DND-41 (cell line): ENCODE results near the gene TNIK.
"Not testable (repeated sequence)": the region's sequence is repeated elsewhere in the genome, so short reads cannot be mapped to it uniquely, and the experiment has no call there.

ENCODE experiments used
- ATAC-seq: fragments of 200-7000 bp; cut with Tn5 transposase; 3 replicates; pipeline ENCODE4 v1.9.1; 2021; ENCODE audit warnings: low read depth; ENCODE audit not compliant: insufficient read depth
- DNase-seq: peaks from one replicate; pipeline ENCODE4 v3.0.0-alpha.2; 2020
- H2AFZ ChIP-seq: 2 replicates; pipeline ENCODE4 v1.6.0; 2012; ENCODE audit warnings: low read depth, low read length
- H3K27ac ChIP-seq: 2 replicates; pipeline ENCODE4 v1.5.1; 2012; ENCODE audit warnings: low read length, inconsistent platforms
- H3K27me3 ChIP-seq: fragments of 200-600 bp; sonication (generic); 2 replicates; pipeline ENCODE4 v1.6.0; 2012; ENCODE audit warnings: low read length, mild to moderate bottlenecking, inconsistent platforms; ENCODE audit not compliant: insufficient read depth, poor library complexity
- H3K36me3 ChIP-seq: 2 replicates; pipeline ENCODE4 v1.5.1; 2012; ENCODE audit warnings: low read length, inconsistent platforms; ENCODE audit not compliant: insufficient read depth
- H3K4me1 ChIP-seq: 2 replicates; pipeline ENCODE4 v1.5.1; 2012; ENCODE audit warnings: mild to moderate bottlenecking, low read length; ENCODE audit not compliant: insufficient read depth
- H3K4me2 ChIP-seq: 2 replicates; pipeline ENCODE4 v1.6.0; 2012; ENCODE audit warnings: mild to moderate bottlenecking, moderate library complexity, low read length, inconsistent platforms; ENCODE audit not compliant: insufficient read depth
- H3K4me3 ChIP-seq, 2 experiments: fragments of 200-600 bp in 1 of 2; shearing (Covaris generic) in 1 of 2; 2 replicates each; pipeline ENCODE4 v1.5.1; 2012 to 2016; ENCODE audit warnings: inconsistent platforms in 2 of 2, low read length in 2 of 2, mild to moderate bottlenecking in 2 of 2, low read depth in 1 of 2, moderate library complexity in 1 of 2
- H3K79me2 ChIP-seq: 2 replicates; pipeline ENCODE4 v1.6.0; 2012; ENCODE audit warnings: low read length, inconsistent platforms; ENCODE audit not compliant: insufficient read depth
- H3K9ac ChIP-seq: 2 replicates; pipeline ENCODE4 v1.6.0; 2012; ENCODE audit warnings: low read depth, mild to moderate bottlenecking, inconsistent platforms, low read length, moderate library complexity
- H3K9me3 ChIP-seq: 2 replicates; pipeline ENCODE4 v1.5.1; 2012; ENCODE audit warnings: low read length, moderate library complexity, mild to moderate bottlenecking, inconsistent platforms; ENCODE audit not compliant: insufficient read depth, severe bottlenecking
- H4K20me1 ChIP-seq: 2 replicates; pipeline ENCODE4 v1.6.0; 2012; ENCODE audit warnings: low read length; ENCODE audit not compliant: insufficient read depth
- CTCF ChIP-seq: IDR thresholded peaks from 2 replicates; pipeline ENCODE4 v1.5.1; 2012; ENCODE audit warnings: borderline replicate concordance, low read length, moderate library complexity, mild to moderate bottlenecking; ENCODE audit not compliant: poor library complexity, severe bottlenecking; ENCODE audit errors: extremely low read depth
- EZH2 ChIP-seq: IDR thresholded peaks from 3 replicates; pipeline ENCODE4 v1.6.1; 2012; ENCODE audit warnings: borderline replicate concordance, low read depth, mild to moderate bottlenecking, moderate library complexity, low read length, inconsistent platforms; ENCODE audit not compliant: severe bottlenecking

The TNIK gene

GRCh38 chr3:171427771-171428320 is 32.4 kb downstream of the TNIK start:
- no peak for TF ChIP-seq EZH2
- TF ChIP-seq CTCF: no peak
- H3K4me3 ChIP-seq: no peak overlapping the region
- DNase-seq (no peak), ATAC-seq (no peak)
- no peak overlapping the region for H3K4me2 ChIP-seq
- no peaks in the 10 kb centered on the region for H3K36me3 ChIP-seq
- H3K79me2 ChIP-seq: no peaks in the 10 kb centered on the region
- H3K27me3 ChIP-seq: peaks cover 4% of the 10 kb centered on the region
- H2AFZ ChIP-seq: no peak overlapping the region
- H3K27ac ChIP-seq: no peak overlapping the region
- H3K9ac ChIP-seq: no peak overlapping the region
- no peaks in the 10 kb centered on the region for H3K9me3 ChIP-seq
- H3K4me1 ChIP-seq: no peaks in the 10 kb centered on the region
- no peaks in the 10 kb centered on the region for H4K20me1 ChIP-seq

GRCh38 chr3:171424063-171424462 is 36.1 kb downstream of the TNIK start:
- not testable (repeated sequence) for H2AFZ ChIP-seq, ATAC-seq, H3K4me1 ChIP-seq, H3K9ac ChIP-seq, H3K4me3 ChIP-seq, H4K20me1 ChIP-seq, H3K79me2 ChIP-seq, DNase-seq, H3K4me2 ChIP-seq, H3K27ac ChIP-seq, H3K36me3 ChIP-seq, H3K27me3 ChIP-seq, H3K9me3 ChIP-seq

GRCh38 chr3:171422855-171423254 is 37.4 kb downstream of the TNIK start:
- not testable (repeated sequence) for H3K36me3 ChIP-seq, H4K20me1 ChIP-seq, H3K9me3 ChIP-seq, H3K79me2 ChIP-seq, H3K27ac ChIP-seq, H2AFZ ChIP-seq, H3K4me1 ChIP-seq, DNase-seq, ATAC-seq, H3K4me3 ChIP-seq, H3K4me2 ChIP-seq, H3K9ac ChIP-seq, H3K27me3 ChIP-seq

GRCh38 chr3:171420667-171421066 is 39.5 kb downstream of the TNIK start:
- Histone ChIP-seq H4K20me1 (no peaks in the 10 kb centered on the region), H3K9me3 (no peaks in the 10 kb centered on the region), H2AFZ (no peak overlapping the region), H3K4me1 (no peaks in the 10 kb centered on the region), H3K27ac (no peak overlapping the region), H3K27me3 (no peaks in the 10 kb centered on the region), H3K4me3 (no peak overlapping the region), H3K4me2 (no peak overlapping the region), H3K79me2 (no peaks in the 10 kb centered on the region), H3K9ac (no peak overlapping the region), H3K36me3 (no peaks in the 10 kb centered on the region)
- DNase-seq (no peak), ATAC-seq (no peak)
- TF ChIP-seq CTCF (no peak), EZH2 (no peak)
